Smooth muscle cell of the brain vasculature (primary cell): ENCODE measurements around the gene TOR1A.

Source experiments
- DNase-seq: peaks from one replicate; pipeline ENCODE4 v3.0.0-alpha.2; 2012; ENCODE audit warnings: low read depth, low spot score

Gene TOR1A

DNA sequence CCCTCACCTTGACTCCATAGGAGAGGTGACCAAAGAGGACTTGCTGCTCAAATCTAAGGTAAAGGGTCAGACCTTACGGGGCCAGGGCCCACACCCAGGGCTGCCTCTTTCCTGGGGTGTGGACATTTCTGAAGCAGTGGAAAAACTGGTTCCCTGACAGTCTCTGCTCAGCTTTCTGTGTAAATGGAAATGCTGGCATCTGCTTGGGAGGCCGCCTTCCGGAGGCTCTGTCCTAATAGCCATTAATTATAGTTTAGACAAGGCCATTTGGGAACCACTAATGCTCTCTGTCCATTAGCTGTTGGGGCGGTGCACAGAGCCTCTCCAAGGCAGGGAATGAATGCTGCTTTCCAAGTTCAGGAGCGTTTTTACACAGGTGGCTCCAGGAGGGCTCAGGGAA is 28.6 kb upstream of the TOR1A start:
- DNase-seq, result no peak

DNA sequence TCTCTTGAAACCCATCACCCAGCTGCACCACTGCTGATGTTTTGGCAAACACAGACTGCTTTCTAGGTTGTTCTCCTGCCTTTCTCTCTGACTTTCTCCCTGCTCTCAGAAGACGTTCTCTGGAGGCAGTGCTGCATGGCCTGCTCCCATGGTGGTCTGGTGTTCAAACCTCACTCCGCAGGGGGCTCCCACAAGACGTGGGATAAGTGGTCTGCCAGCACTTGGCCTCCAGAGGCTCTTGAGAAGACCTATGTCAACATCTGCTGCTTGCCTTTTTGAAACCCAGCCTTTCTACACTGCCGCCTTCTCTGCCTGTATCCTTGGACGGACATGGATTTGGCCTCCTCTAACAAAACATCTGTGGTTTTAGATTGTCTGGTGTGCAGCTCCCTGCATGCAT is 27.9 kb upstream of the TOR1A start:
- no peak for DNase-seq

DNA sequence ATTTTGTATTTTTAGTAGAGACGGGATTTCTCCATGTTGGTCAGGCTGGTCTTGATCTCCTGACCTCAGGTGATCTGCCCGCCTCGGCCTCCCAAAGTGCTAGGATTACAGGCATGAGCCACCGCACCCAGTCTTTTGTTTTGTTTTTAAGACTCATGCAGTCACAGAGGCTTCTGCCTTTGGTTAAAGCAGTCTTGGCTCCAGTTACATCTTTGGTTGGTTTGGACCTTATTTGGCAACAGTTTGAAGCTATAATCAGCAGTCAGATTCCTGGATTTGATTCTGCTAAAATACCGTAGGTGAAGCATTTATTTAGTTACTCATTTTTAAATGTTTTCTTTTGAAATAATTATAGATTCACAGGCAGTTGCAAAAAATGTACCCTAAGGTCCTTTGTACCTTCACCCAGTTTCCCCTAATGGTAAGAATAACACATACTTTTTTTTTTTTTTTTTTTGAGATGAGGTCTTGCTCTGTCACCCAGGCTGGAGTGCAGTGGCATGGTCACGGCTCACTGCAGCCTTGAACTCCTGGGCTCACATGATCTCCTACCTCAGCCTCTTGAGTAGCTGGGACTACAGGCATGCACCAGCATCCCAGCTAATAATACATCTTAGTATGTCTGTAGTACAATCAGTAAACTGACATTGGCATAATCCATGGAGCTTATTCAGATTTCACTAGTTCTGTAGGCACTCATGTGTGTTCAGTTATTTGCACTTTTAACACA is 27.1 kb upstream of the TOR1A start:
- DNase-seq, result no peak

DNA sequence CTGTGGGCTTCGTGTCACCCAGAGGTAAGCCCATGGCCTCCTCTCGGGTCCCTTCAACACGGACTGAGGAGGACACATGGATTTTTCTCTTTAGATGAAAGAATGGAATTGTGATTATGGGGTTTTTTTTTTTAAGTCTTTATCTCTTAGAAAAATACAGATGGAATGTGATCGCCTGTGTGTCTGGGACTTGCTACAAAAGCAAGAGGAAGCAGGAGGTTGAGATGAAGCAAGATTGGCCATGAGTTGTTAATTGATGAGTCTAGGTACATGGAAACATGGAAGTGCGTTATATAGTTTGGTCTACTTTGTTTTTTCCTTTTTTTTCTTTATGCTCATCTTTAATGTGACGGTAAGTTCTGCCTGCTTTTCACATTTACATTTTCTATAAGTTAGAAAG is 26.0 kb upstream of the TOR1A start:
- no peak for DNase-seq

DNA sequence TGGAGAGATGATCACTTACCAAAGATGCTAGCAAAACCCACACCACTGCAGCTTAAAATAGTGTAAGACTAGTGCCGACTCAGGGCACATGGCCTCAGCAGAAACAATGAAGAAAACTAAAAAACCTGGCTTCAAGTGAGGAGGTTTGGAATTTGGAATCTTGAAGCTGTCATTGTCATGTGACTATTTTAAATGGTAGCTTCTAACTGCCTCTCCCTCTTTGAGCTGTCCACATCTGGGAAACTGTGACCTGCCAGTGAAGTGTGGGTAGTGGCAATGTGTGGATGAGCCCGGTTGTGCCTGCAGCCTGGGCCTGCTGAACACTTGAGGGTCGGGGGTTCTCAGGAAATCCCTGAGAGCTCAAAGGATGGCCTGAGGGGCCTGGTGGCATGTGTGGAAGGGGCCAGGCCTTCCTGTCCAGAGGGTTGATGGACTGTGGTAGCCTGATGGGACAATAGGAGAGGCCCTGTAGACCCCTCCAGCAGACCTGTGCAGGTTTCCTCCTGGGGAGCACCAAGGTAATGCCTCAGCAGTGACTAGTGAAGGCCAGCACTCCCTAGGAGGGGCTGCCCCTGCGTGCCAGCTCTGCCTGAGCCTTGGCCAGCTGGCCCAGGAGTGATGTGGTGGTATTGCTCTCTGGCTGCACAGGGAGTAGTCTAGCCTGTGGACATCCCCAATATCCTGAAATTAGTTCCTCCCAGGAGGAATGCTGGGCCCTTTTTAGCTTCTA is 24.9 kb upstream of the TOR1A start:
- DNase-seq, result no peak

DNA sequence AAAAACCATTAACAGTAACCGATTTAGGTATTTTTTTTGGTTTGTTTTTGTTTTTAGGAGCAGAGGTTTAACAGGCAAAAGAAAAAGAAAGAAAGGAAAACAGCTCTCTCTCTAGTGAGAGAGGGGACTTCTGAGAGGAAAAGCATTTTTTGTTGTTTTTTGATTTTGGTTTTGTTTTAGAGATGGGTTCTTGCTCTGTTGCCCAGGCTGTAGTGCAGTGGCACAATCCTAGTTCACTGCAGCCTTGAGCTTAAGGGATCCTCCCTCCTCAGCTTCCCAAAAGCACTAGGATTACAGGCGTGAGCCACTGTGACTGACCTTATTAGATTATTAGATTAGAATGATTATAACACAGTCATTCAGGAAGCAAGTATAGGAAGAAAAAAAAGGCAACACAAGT is 21.4 kb upstream of the TOR1A start:
- no peak for DNase-seq

DNA sequence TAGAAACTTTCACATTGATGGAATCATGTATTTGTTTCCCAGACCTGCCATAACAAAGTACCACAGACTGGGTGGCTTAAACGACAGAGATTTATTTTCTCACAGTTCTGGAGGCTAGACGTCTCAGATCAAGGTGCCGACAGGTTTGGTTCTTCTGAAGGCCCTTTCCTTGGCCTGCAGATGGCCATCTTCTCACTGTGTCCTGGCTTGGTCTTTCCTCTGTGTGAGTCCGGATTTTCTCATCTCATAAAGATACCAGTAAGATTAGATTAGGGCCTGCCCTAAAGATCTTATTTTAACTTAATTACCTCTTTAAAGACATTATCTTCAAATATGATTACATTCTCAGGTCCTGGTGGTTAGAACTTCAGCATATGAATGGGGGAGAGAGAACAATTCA is 17.1 kb upstream of the TOR1A start:
- DNase-seq, result no peak

DNA sequence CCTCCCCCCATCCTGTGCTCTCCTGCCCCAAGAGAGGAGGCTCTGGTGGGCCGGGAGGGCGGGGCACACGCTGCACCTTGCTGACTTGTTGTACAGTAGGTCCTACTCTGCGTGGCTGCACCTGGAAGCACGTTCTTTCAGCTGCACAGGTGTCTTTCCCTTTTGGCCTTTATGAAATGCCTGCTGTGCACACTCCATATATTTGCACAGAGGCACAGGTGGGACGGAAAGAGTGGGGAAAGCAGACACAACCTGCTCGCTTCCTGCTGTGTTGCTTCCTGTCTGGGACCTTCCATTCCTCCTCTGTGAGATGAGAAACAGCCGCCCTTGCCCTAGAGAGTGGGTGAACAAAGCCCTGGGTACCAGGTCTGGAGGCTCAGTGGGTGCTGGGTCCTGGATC is 16.1 kb upstream of the TOR1A start:
- no peak for DNase-seq

DNA sequence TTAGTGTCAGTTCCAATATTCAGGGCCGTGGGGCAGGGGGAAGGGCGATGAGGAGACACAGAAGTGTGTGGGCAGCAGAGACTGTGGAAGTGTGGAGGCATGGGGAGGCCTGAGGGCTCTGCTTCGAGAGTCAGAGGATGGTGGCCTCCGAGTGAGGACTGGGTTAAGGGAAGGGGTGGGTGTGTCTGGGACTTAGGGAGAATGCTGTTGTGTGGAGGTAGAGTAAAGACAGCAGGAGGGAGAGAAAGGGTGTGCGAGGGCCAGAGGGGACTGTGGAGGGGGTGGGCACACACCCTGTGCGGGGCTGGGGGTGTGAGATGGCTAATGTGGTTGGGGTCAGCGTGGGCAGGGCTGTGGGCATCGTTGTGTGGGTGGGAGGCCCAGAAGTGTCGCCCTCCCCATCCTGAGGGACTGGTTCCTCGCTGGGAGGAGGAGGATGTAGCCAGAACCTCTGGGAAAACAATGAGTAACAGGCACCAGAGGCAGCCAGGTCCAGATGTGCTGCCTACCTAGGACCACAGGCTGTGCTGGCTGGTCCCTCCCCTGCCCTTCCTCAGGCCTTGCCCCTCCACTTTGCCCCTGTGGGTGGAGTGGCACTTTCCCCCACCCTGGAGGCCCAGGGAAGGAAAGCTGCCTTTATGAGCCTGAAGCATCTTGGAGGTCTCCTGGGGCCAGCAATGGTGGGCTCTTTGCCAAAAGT is 15.5 kb upstream of the TOR1A start:
- no peak for DNase-seq

DNA sequence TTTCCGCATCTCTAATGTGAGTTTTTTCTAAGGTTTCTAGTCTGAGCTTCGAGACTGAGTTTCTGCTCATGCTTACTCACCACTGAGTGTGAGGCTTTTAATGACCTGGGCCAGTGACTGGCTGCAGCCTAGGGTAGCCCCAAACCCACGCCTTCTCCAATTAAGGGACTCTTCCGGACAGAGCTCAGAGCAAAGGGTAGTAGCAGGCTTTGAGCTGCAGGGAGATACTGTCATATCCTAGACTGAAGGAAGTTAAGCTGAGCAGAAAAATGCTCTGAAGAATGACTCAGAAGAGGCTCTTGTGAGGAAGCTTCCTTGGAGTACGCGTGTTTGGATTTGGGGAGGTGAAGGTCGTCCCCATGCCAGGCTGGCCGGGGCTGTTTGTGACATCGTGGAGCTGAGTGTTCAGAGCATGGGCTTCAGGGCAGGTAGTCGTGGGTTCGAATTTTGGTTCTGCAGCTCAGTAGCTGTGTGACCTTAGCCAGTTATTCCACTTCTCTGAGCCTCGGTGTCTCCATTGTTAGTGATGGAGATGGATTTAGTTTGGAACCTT is 14.8 kb upstream of the TOR1A start:
- DNase-seq, result no peak

DNA sequence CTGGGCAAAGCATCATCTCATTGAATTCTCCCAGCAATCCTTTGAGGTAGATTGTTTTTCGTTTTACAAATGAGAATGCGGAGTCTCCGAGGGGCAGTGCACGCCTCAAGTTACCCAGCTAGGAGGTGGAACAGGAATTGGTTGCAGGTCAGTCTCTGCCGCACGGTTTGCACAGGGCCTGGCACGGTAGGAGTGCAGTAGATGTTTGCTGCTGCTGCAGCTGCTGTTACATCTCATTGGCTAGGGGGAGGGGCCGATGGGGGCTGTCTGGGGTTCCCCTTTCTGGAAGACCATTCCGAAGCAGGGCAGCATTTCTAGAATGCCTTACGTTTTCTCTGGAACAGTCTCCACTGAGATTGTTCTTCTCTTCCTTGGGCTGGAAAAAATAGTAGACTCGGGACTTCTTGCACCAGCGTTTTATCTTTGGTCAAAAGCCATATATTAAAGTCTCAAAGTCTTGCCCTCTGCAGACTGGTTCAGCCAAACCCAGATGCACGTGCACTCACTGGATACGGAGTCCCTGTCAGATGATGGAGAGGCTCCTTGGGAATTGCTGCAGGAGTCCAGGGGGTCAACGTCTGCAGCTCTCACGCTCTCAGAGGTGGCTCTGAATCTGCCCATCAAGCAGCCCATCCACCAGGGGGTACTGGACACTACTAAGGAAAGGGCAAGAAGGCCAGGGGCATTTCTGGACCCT is 12.5 kb upstream of the TOR1A start:
- no peak for DNase-seq

DNA sequence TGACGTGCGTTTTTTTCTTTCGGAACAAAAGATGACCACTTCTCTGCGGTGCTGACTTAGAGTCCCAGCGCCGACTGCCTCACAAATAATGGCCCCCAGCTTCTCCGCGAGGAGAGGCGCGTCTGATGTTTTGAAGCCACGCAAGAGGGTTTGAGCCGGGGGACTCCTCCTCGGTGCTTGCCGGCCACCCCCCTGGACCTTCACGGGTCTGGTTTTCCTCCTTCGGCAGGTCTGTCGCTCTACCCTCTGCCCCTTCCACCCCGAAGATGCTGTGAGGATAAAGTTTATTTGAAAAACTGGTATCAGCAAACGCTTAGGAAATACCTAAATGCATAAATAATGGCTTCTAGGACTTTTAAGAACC is 11.9 kb upstream of the TOR1A start:
- no peak for DNase-seq

DNA sequence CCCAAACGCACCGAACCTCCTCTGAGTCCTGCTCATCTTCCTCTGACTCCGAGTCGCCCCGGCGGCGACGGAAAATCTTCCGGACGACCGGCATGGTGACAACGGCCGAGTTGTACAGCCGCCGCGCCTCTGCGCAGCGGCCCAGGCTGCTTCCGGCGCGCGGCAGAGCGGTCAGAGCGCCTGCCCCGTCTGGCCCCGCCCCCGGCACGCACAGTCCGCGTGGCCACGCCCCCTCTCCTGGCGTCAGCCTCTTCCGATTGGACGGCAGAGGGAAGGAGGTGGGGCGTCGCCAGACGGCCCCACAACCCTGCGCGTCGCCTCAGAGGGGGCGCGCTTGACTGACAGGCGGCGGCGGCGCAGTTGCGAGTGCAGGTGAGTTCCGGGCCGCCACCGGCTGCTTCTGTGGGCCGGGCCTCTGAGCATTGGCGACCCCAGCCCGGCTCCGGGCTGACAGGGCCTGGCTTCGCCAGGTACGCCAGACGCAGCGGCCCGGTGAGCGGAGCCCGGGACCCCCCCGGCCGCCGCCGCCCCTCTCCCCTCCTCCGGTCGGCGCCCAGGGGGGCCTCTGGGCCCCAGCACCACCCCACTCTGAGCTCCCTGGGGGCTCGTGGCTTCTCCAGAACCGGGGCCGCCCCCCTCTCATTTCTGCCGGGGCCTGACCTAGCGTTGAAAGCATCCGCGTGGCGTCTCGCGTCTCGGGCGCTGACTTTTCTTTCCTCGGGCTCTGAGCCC is 11.4 kb upstream of the TOR1A start, which contains the start of the genes C9orf78 and USP20:
Gene C9orf78, minus strand, starts transcription at position 148 of the 732 bp plus-strand sequence. Its CDS starts 54 bp downstream, at position 94.
Gene USP20, plus strand, starts transcription at position 331 of the 732 bp plus-strand sequence. CDS start 17,098 bp downstream, outside the sequence.
- peak; percentile 85 for DNase-seq

DNA sequence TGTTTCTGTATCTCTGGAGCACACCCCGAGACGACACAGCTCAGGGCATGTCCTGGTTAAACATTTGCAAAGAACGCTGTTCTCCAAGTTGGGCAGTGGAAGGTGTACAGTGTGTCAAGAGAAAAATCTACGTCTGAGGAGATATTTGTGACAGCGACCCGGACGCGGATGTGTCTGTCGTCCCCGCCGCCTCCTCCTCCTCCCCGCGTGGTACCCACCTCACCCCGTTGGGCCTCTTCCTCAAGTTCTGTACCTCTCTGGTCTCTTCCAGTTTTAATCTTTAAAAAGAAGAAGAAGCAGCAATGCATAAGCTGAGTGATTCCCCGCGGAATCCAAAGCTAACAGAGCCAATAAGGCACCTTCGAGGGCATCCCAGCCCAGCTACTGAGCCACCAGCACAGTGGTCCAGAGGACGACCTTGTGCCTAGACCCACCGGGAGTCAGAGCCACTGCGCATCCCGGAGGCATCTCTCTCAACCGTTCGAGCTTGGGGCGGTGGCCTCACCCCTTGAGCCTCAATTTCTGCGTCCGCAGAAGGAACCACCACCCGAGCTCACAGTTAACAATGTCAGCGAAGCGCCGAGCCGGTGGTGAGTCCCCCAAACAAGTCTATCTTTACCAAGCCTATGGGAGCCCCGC is 10.7 kb upstream of the TOR1A start:
- no peak for DNase-seq

DNA sequence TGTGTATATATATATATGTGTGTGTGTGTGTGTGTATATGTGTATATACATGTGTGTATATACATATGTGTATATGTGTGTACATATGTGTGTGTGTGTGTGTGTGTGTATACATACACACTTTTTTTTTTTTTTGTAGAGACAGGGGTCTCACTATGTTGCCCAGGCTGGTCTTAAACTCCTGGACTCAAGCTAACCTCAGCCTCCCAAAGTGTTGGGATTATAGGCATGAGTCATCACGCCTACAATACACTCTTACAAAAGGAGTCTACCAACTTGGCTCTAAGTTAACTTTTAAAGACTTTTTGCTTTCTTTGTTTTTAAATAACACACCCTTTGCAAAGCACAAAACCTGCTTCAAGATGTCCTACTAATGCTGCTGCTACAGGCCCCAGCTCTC is 9.0 kb upstream of the TOR1A start:
- no peak for DNase-seq

DNA sequence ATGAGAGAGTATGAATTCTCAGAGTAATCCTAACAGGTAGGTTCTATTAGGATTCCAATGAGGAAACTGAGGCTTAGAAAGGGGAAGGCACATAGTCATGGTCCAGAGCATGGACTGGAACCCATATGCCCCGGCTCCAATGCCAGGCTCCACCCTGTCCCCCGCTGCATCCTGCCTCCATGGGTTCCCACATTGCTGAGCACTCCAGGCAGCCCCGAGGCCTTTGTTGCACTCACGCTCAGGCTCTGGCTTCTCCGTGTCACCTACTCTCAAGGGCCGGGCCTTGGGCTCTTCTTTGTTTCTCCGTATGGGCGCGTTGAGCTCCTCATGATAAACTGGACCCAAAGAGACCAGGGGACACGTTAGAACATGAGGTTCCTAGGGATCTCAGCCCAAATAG is 5.0 kb upstream of the TOR1A start:
- no peak for DNase-seq

DNA sequence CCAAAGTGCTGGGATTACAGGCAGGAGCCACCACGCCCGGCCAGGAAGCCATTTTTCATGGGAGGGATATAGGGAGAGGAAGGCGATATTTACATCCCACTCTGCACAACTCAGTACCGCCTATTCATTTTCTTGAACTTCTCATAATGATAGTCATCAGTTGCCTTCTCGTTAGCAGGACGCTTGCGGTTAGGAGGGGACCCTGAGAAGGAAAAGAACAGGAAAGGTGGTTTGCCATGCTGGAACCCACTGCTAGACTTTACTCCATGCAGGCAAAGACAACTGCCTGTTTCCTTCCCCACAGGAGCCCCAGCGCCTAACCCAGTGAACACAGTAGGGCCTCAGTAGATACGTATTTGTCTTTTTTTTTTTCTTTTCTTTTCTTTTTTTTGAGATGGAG is 4.1 kb upstream of the TOR1A start:
- DNase-seq, result no peak

DNA sequence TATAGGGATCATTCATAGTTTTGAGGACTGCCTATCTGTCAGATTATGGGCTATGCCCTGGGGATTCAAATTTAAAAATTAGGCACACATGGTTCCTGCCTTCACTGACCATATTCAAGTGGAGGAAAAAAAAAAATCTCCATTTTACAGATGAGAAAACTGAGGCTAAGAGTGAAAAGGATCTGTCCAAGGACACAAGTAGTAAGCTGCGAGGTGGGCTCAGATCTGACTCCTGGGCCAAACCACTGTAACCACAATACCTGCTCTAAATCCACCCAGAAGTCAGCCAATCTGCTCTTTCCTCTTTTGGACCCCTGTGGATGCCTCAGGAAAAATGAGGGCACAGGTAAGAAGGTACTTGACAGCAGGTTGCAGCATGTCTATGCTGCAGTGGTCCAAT is 2.8 kb upstream of the TOR1A start:
- DNase-seq, result no peak

DNA sequence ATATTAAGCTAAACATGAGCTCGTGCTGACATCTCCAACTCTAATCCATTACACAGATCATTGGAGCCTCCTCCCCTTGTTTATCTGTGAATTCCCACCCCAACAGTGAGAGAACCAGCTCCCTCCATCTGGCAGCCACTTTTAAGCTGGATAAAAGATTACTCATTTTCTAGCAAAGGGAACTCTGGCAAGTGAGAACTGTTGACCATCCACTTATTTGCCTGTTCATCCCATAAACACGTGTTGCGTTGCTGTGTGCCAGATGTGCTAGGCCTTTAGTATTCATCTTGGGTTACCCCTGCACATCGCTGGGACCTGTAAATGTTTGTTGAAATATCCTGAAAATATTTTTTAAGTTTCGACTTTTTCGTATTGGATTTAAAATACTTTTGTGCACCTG is 2.4 kb upstream of the TOR1A start:
- DNase-seq, result no peak

DNA sequence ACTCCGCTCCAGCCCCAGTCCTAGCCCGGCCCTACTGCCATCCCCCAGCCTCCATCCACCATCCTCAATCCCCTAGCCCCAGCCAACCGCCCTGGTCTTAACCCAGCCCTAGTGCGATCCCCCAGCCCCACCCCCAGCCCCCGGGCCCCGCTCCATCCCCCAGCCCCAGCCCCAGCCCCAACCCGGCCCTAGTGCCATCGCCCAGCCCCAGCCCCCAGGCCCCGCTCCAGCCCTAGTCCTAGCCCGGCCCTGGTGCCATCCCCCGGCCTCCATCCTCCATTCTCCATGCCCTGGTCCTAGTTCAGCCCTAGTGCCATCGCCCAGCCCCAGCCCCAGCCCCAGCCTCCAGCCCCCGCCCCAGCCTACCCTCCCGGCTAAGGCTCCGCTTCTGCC is 398 bp downstream of the TOR1A start:
- DNase-seq, result no peak
